ENCODE measurements around the gene SLC38A9. TPM values are rescaled to one million over a fixed set of nuclear protein-coding genes. Genes with fewer than 3 reads are reported as not detected.
A peak's percentile ranks its signal among the peaks of the same experiment; 100 is the strongest.
"Not testable (repeated sequence)": the region's sequence is repeated elsewhere in the genome, so short reads cannot be mapped to it uniquely, and the experiment has no call there.

SLC38A9 gene
- polyA plus RNA-seq, 1 of the 3 experiments (the other 2 are of a cell fraction), result 6.9 TPM

DNA sequence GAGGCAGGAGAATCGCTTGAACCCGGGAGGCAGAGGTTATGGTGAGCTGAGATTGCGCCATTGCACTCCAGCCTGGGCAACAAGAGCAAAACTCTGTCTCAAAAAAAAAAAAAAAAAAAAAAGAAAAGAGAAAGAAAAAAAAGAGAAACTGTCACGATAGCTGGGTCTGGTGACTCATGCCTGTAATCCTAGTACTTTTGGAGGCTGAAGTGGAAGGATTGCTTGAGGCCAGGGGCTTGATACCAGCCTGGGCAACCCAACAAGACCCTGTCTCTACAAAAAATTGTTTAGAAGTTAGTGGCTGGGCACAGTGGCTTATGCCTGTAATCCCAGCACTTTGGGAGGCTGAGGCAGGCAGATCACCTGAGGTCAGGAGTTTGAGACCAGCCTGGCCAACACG, 104.8 kb downstream of the SLC38A9 start:
- H3K9me2 ChIP-seq; POLR2A ChIA-PET; H3K4me3 ChIP-seq (ENCODE audit: low read depth in 2 of 2, low read length in 1 of 2); H3K27me3 ChIP-seq (ENCODE audit: insufficient read depth); H3K9ac ChIP-seq; H3K9me3 ChIP-seq; H2AFZ ChIP-seq (ENCODE audit: low read depth); H3K79me2 ChIP-seq (ENCODE audit: insufficient read depth); H3K4me2 ChIP-seq; H4K20me1 ChIP-seq (ENCODE audit: insufficient read depth); CTCF ChIA-PET; H3K27ac ChIP-seq (ENCODE audit: low read depth in 2 of 2, low read length in 1 of 2); H3K36me3 ChIP-seq (replicated peaks in 1 of 2; ENCODE audit: control insufficient read depth in 1 of 2, insufficient read depth in 2 of 2, low read length in 1 of 2); DNase-seq: not testable (repeated sequence)
- TF ChIP-seq FOSL2 (IDR thresholded peaks at IDR 0.05; ENCODE audit: borderline replicate concordance, low read depth), result peak; percentile 25; the same call in 1 of the 2 replicates
- WGBS (ENCODE audit: low lambda C conversion rate), result 70% methylated on average over 5 of the region's 5 CpGs
- Histone ChIP-seq H3K4me1 (ENCODE audit: control insufficient read depth in 1 of 2, insufficient read depth in 2 of 2, low read depth in 1 of 2, low read length in 1 of 2) (peaks cover 3 to 31% of the 10 kb centered on the region in 2 experiments; a peak in 3 of 4 replicates), H3F3A (replicated peaks; ENCODE audit: insufficient read depth) (peaks cover 32% of the 10 kb centered on the region)

GRCh38 chr5:55604611-55605067, 107.5 kb downstream of the SLC38A9 start:
- ChIA-PET POLR2A (no interaction called here), CTCF (no interaction called here)
- no peak for DNase-seq
- no peaks in the 10 kb centered on the region for H4K20me1 ChIP-seq (ENCODE audit: insufficient read depth)
- no peaks in the 10 kb centered on the region for H3K9me3 ChIP-seq
- H3K9me2 ChIP-seq, result no peaks in the 10 kb centered on the region
- peak overlapping the region; percentile 46 for H3K4me2 ChIP-seq
- no peaks in the 10 kb centered on the region for H3K36me3 ChIP-seq (replicated peaks in 1 of 2; ENCODE audit: control insufficient read depth in 1 of 2, insufficient read depth in 2 of 2, low read length in 1 of 2)
- no peaks in the 10 kb centered on the region for H3K79me2 ChIP-seq (ENCODE audit: insufficient read depth)
- H2AFZ ChIP-seq (ENCODE audit: low read depth), result peak overlapping the region; percentile 94
- no peak overlapping the region for H3K4me3 ChIP-seq (ENCODE audit: low read depth in 2 of 2, low read length in 1 of 2)
- H3K4me1 ChIP-seq (ENCODE audit: control insufficient read depth in 1 of 2, insufficient read depth in 2 of 2, low read depth in 1 of 2, low read length in 1 of 2), result peaks cover 18 to 49% of the 10 kb centered on the region in 2 experiments
- peak overlapping the region in 1 of 2 experiments; percentile 90; a peak in 2 of 4 replicates for H3K27ac ChIP-seq (ENCODE audit: low read depth in 2 of 2, low read length in 1 of 2)
- peak overlapping the region; percentile 47; the same call in 1 of the 2 replicates for H3K9ac ChIP-seq
- 69% methylated on average over 7 of the region's 7 CpGs for WGBS (ENCODE audit: low lambda C conversion rate)
- H3K27me3 ChIP-seq (ENCODE audit: insufficient read depth), result no peaks in the 10 kb centered on the region
- peaks cover 53% of the 10 kb centered on the region for H3F3A ChIP-seq (replicated peaks; ENCODE audit: insufficient read depth)
- TF ChIP-seq TCF12 (IDR thresholded peaks at IDR 0.05) (peak; percentile 49), SIN3A (IDR thresholded peaks at IDR 0.05; ENCODE audit: borderline replicate concordance, low read depth, low read length) (no peak), JUND (IDR thresholded peaks at IDR 0.05) (peak; percentile 80), RXRA (IDR thresholded peaks at IDR 0.05; ENCODE audit: borderline replicate concordance, low read depth) (peak; percentile 54; the same call in 1 of the 2 replicates), RAD21 (IDR thresholded peaks at IDR 0.05; ENCODE audit: low read length) (no peak), FOXJ3 (CRISPR knock-in tag; IDR thresholded peaks at IDR 0.05) (no peak), ZBTB33 (IDR thresholded peaks at IDR 0.05; ENCODE audit: borderline replicate concordance, low read depth) (no peak), CHD2 (IDR thresholded peaks at IDR 0.05; ENCODE audit: low read length, partially characterized antibody) (no peak), EP300 (IDR thresholded peaks at IDR 0.05; ENCODE audit: borderline replicate concordance in 1 of 2, low read depth in 1 of 2, low read length in 1 of 2) (peak in 1 of 2 experiments; percentile 43; a peak in 1 of 4 replicates), YY1 (IDR thresholded peaks at IDR 0.05; ENCODE audit: low read depth) (peak; percentile 69; the same call in 1 of the 2 replicates), GATA2 (CRISPR knock-in tag; IDR thresholded peaks at IDR 0.05) (no peak), FOXM1 (IDR thresholded peaks at IDR 0.05; ENCODE audit: low read depth) (no peak), NFIC (IDR thresholded peaks at IDR 0.05; ENCODE audit: borderline replicate concordance) (peak; percentile 29; the same call in 1 of the 2 replicates), MXI1 (IDR thresholded peaks at IDR 0.05; ENCODE audit: low read depth, low read length) (no peak), ELF1 (IDR thresholded peaks at IDR 0.05) (no peak), RCOR1 (IDR thresholded peaks at IDR 0.05; ENCODE audit: low read length) (no peak), NRF1 (IDR thresholded peaks at IDR 0.05; ENCODE audit: low read depth, low read length) (no peak), EZH2phosphoT487 (IDR thresholded peaks at IDR 0.05; ENCODE audit: borderline replicate concordance, low read depth) (no peak), FOSL2 (IDR thresholded peaks at IDR 0.05; ENCODE audit: borderline replicate concordance, low read depth) (peak; percentile 86), TEAD4 (IDR thresholded peaks at IDR 0.05; ENCODE audit: borderline replicate concordance, insufficient read depth) (peak; percentile 56; the same call in 1 of the 2 replicates), POLR2AphosphoS5 (IDR thresholded peaks at IDR 0.05; ENCODE audit: low read depth, low read length) (no peak)
- TF ChIP-seq, protein P1, sequence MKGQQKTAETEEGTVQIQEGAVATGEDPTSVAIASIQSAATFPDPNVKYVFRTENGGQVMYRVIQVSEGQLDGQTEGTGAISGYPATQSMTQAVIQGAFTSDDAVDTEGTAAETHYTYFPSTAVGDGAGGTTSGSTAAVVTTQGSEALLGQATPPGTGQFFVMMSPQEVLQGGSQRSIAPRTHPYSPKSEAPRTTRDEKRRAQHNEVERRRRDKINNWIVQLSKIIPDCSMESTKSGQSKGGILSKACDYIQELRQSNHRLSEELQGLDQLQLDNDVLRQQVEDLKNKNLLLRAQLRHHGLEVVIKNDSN (IDR thresholded peaks at IDR 0.05; ENCODE audit: borderline replicate concordance, low read depth), result no peak
- TF ChIP-seq, protein P2, sequence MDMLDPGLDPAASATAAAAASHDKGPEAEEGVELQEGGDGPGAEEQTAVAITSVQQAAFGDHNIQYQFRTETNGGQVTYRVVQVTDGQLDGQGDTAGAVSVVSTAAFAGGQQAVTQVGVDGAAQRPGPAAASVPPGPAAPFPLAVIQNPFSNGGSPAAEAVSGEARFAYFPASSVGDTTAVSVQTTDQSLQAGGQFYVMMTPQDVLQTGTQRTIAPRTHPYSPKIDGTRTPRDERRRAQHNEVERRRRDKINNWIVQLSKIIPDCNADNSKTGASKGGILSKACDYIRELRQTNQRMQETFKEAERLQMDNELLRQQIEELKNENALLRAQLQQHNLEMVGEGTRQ (IDR thresholded peaks at IDR 0.05; ENCODE audit: borderline replicate concordance, low read depth, low read length), result no peak
